GM13977 (cell line): ENCODE data around the gene PPP1R14C.

Experiments used
- DNase-seq: peaks from one replicate; pipeline ENCODE4 v3.0.0; 2012; ENCODE audit warnings: low spot score
- CTCF ChIP-seq: IDR thresholded peaks from 2 replicates; pipeline ENCODE4 v1.5.1; 2012; ENCODE audit warnings: mild to moderate bottlenecking, control low read depth; ENCODE audit not compliant: insufficient read depth; ENCODE audit errors: extremely low read depth, missing control alignments
- in situ Hi-C: fragments of 300-500 bp; cut with MboI; formaldehyde crosslinking; loops from one replicate; pipeline ENCODE4 v1.12.0; 2022; ENCODE audit warnings: low sequenced_read_pairs, low pct_unique_long_range_greater_than_20kb, mixed read lengths, inconsistent platforms; ENCODE audit not compliant: unreplicated experiment

Gene PPP1R14C

GRCh38 chr6:150143516-150144293, 861 bp downstream of the PPP1R14C start:
- in situ Hi-C loops: no loop called here
- DNase-seq: no peak
- TF ChIP-seq CTCF: no peak

GRCh38 chr6:150144294-150144868, 1.5 kb downstream of the PPP1R14C start:
- no peak for TF ChIP-seq CTCF
- no peak for DNase-seq
- in situ Hi-C loops: no loop called here

GRCh38 chr6:150145427-150145826, 2.6 kb downstream of the PPP1R14C start:
- no peak for TF ChIP-seq CTCF
- in situ Hi-C loops: no loop called here
- no peak for DNase-seq

- in situ Hi-C loops: no loop called here
- DNase-seq: no peak
- TF ChIP-seq CTCF: no peak
Observed at GRCh38 chr6:150145830-150146229, 3.0 kb downstream of the PPP1R14C start.

GRCh38 chr6:150146436-150146835, 3.6 kb downstream of the PPP1R14C start:
- no peak for TF ChIP-seq CTCF
- in situ Hi-C loops: no loop called here
- no peak for DNase-seq

GRCh38 chr6:150149146-150149545, 6.3 kb downstream of the PPP1R14C start:
- in situ Hi-C loops: no loop called here
- DNase-seq: no peak
- no peak for TF ChIP-seq CTCF

GRCh38 chr6:150150458-150150820, 7.6 kb downstream of the PPP1R14C start:
- DNase-seq: no peak
- in situ Hi-C loops: no loop called here
- no peak for TF ChIP-seq CTCF
